HL-60 (cell line): ENCODE data around the gene RBM23.
"Not testable (repeated sequence)": the region's sequence is repeated elsewhere in the genome, so short reads cannot be mapped to it uniquely, and the experiment has no call there.

Source experiments
- CTCF ChIP-seq: IDR thresholded peaks from one replicate; pipeline ENCODE4 v1.5.1; 2011; ENCODE audit warnings: low read length, control low read depth, inconsistent platforms; ENCODE audit not compliant: insufficient read depth
- GABPA ChIP-seq: IDR thresholded peaks from 2 replicates; pipeline ENCODE4 v1.6.1; 2012; ENCODE audit warnings: low read depth
- POLR2AphosphoS5 ChIP-seq: IDR thresholded peaks from 2 replicates; pipeline ENCODE4 v1.6.1; 2012; ENCODE audit warnings: low read depth
- REST ChIP-seq: IDR thresholded peaks from 2 replicates; pipeline ENCODE4 v1.6.1; 2012; ENCODE audit warnings: low read depth; ENCODE audit not compliant: insufficient replicate concordance
- SPI1 ChIP-seq: IDR thresholded peaks from 2 replicates; pipeline ENCODE4 v1.6.1; 2012; ENCODE audit warnings: low read depth, mild to moderate bottlenecking, borderline replicate concordance

- TF ChIP-seq CTCF, POLR2AphosphoS5, GABPA, SPI1, REST: not testable (repeated sequence)
Measured at GRCh38 chr14:22854296-22854695, 64.7 kb downstream of the RBM23 start.
